HG03469 (cell line): ENCODE data around the gene GTF3C5.

Experiments
- ATAC-seq: cut with Tn5 transposase; IDR thresholded peaks from one replicate; pipeline ENCODE4 v1.9.1; 2021; ENCODE audit warnings: mild to moderate bottlenecking, moderate library complexity, moderate number of reproducible peaks; ENCODE audit not compliant: unreplicated experiment

The GTF3C5 gene

DNA sequence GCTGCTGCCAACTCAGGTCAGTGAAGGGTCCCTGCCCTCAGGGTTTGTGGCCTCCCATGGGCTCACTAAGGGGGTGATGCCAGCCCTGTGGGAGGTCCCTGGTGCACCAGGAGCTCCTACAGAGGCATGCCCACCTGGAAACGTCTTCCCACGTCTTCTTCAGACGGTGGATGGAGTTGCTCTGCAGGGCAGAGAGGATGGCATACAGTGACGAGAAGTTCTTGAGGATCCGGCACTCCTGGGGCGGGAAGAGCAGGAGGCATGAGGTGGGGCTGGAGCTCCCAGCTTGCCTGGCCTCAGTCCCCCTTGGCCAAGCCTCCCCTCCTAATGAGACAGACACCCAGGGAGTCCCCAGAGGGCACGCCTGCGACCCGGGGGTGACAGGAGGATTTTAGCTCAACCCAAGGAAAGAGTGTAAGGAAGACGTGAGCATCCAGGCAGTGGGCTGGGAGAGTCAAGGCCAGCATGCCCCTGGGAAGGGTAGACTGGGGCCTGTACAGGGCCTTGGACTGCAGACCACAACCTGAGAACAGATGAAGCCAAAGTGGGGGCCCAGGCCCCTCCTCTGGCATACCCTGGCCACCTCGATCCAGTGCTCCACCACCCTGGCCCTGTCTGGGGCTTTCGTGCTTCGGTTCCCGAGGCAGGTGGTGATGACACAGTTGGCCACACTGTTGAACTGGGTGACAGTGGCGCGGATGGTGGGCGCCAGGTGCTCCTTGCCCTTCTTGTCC is 75.9 kb downstream of the GTF3C5 start:
- no peak for ATAC-seq

DNA sequence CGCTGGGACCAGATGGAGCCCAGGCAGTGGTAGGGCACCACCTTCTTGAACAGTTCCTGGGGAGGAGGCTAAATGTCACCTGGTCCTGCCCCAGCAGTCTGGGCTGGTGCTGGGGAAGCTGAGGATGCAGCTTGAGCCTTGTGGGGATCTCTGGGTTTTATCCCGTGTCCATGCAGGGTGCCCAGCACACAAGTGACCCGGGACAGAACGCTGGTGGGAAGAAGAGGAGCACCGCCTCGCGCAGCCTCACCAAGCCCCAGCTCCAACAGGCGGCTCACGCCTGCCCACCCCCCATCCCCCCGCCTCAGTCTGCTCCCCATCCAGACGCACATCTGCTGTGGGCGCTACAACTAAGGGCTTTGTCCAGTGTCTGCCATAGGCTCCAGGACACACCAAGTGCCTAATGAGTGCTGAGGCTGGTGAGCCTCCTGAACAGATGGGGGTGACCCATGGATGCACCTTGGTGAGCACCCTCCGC is 76.5 kb downstream of the GTF3C5 start:
- ATAC-seq, result no peak
